Smooth muscle cell (in vitro differentiated cells): ENCODE results near the gene CSNK1G1. TPM values are rescaled to one million over a fixed set of nuclear protein-coding genes. Genes with fewer than 3 reads are reported as not detected.

Source experiments
- DNase-seq: peaks from one replicate; lab custom pipeline; 2025; ENCODE audit not compliant: unreplicated experiment; lab: John Stamatoyannopoulos, UW
- H2AFZ ChIP-seq: fragments of 200-600 bp; sonication (generic); 2 replicates; pipeline ENCODE4 v1.6.0; 2016; ENCODE audit warnings: antibody characterized with exemption, low read depth, mild to moderate bottlenecking
- H3F3A ChIP-seq: fragments of 200-600 bp; sonication (generic); 2 replicates; pipeline ENCODE4 v1.6.0; 2017; ENCODE audit warnings: antibody characterized with exemption, low read depth
- H3K27ac ChIP-seq: fragments of 200-600 bp; sonication (generic); 2 replicates; pipeline ENCODE4 v1.5.1; 2016; ENCODE audit warnings: low read depth, mild to moderate bottlenecking
- H3K27me3 ChIP-seq: fragments of 200-600 bp; sonication (generic); 2 replicates; pipeline ENCODE4 v1.6.1; 2016; ENCODE audit warnings: low read depth, mild to moderate bottlenecking
- H3K36me3 ChIP-seq: fragments of 200-600 bp; sonication (generic); 2 replicates; pipeline ENCODE4 v1.5.1; 2016; ENCODE audit warnings: low read depth
- H3K4me1 ChIP-seq: fragments of 200-600 bp; sonication (generic); 2 replicates; pipeline ENCODE4 v1.5.1; 2016; ENCODE audit warnings: low read depth
- H3K4me2 ChIP-seq: fragments of 200-600 bp; sonication (generic); 2 replicates; pipeline ENCODE4 v1.6.0; 2016; ENCODE audit warnings: mild to moderate bottlenecking
- H3K4me3 ChIP-seq: fragments of 200-600 bp; sonication (generic); 2 replicates; pipeline ENCODE4 v1.5.1; 2016; ENCODE audit warnings: mild to moderate bottlenecking
- H3K79me2 ChIP-seq: fragments of 200-600 bp; sonication (generic); 2 replicates; pipeline ENCODE4 v1.6.0; 2016; ENCODE audit warnings: low read depth, mild to moderate bottlenecking
- H3K9ac ChIP-seq: fragments of 200-600 bp; sonication (generic); 2 replicates; pipeline ENCODE4 v1.6.0; 2016; ENCODE audit warnings: low read depth
- H3K9me3 ChIP-seq: fragments of 200-600 bp; sonication (generic); replicated peaks from 2 replicates; pipeline ENCODE4 v1.5.1; 2016; ENCODE audit warnings: low read depth
- H4K20me1 ChIP-seq: fragments of 200-600 bp; sonication (generic); 2 replicates; pipeline ENCODE4 v1.6.0; 2016; ENCODE audit warnings: low read depth
- WGBS: methylation state at CpG from one replicate; pipeline ENCODE4 v1.1.7; 2016; ENCODE audit warnings: low lambda C conversion rate; 5-methylcytosine and 5-hydroxymethylcytosine counted together
- polyA plus RNA-seq: library from polyadenylated mRNA; unstranded; fragments of >200 nt; fragmentation: Nextera tagmentation; extraction: Ambion mirVana; gene quantifications from 2 replicates; pipeline ENCODE4 v1.2.1, GENCODE V29; 2016
- total RNA-seq: library from RNA; depleted of rRNA; stranded (reverse); fragments of >200 nt; gene quantifications from 2 replicates; pipeline ENCODE4 v1.2.3, GENCODE V29; 2014
- TF ChIP-seq, protein P1 (sequence below): fragments of 200-600 bp; sonication (generic); IDR thresholded peaks from 2 replicates; pipeline ENCODE4 v1.5.1; 2017; ENCODE audit warnings: borderline replicate concordance, mild to moderate bottlenecking, antibody characterized with exemption; ENCODE audit not compliant: insufficient read depth, poor library complexity, severe bottlenecking

The CSNK1G1 gene
- total and polyA plus RNA-seq, 2 experiments from 2014 or later: 12.8 to 23.2 TPM

DNA sequence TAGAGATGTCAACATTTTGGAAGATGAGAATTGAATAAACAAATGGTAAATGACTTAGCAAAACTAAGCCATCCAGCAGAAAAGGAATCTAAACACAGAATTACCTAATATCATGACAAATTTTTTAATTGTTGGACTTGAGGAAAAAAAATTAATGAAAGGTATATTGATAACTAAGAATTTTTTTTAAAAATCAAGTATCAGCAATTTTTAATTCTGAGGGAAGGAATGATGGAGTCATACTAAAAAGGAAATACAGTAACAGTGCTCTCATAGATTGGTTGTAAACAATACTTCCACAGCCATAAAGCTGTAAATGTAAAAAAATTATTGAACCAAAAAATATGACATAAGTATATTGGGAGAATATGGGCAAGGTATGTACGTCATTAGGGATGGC is 68.0 kb downstream of the CSNK1G1 start:
- TF ChIP-seq, protein P1, sequence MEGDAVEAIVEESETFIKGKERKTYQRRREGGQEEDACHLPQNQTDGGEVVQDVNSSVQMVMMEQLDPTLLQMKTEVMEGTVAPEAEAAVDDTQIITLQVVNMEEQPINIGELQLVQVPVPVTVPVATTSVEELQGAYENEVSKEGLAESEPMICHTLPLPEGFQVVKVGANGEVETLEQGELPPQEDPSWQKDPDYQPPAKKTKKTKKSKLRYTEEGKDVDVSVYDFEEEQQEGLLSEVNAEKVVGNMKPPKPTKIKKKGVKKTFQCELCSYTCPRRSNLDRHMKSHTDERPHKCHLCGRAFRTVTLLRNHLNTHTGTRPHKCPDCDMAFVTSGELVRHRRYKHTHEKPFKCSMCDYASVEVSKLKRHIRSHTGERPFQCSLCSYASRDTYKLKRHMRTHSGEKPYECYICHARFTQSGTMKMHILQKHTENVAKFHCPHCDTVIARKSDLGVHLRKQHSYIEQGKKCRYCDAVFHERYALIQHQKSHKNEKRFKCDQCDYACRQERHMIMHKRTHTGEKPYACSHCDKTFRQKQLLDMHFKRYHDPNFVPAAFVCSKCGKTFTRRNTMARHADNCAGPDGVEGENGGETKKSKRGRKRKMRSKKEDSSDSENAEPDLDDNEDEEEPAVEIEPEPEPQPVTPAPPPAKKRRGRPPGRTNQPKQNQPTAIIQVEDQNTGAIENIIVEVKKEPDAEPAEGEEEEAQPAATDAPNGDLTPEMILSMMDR: no peak

DNA sequence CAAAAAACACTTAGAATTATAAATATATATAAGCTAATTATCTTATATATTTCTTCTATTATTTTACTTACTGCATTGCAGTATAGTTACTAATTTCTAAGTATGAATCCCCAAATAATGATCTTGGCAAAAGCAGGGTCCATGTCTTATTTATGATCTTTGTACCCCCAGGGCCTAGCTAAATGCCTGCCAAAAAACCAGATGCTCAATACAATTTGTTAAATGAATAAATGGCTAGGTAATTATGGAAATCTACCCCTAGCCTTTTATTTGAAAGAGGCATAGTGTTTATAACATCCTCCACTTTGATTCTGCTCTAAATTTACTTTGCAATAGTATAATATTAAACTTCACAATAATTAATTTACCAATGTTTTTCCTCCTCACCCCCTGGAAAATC is 69.5 kb downstream of the CSNK1G1 start:
- Histone ChIP-seq H3K36me3 (no peaks in the 10 kb centered on the region), H4K20me1 (peaks cover 77% of the 10 kb centered on the region), H3K4me1 (peaks cover 11% of the 10 kb centered on the region), H3K27ac (no peak overlapping the region), H3F3A (peaks cover 7% of the 10 kb centered on the region), H3K4me2 (no peak overlapping the region), H2AFZ (no peak overlapping the region), H3K27me3 (no peaks in the 10 kb centered on the region), H3K9me3 (no peaks in the 10 kb centered on the region), H3K79me2 (peaks cover 66% of the 10 kb centered on the region), H3K9ac (no peak overlapping the region), H3K4me3 (no peak overlapping the region)
- no peak for DNase-seq
- TF ChIP-seq, protein P1: no peak

More for the DNA sequence above, 68.0 kb downstream of the CSNK1G1 start:
- no peaks in the 10 kb centered on the region for H3K27me3 ChIP-seq
- no peaks in the 10 kb centered on the region for H3K36me3 ChIP-seq
- H3K4me3 ChIP-seq: no peak overlapping the region
- H3K79me2 ChIP-seq: peaks cover 73% of the 10 kb centered on the region
- H3K4me2 ChIP-seq: no peak overlapping the region
- DNase-seq: no peak
- no peak overlapping the region for H3K27ac ChIP-seq
- H3K4me1 ChIP-seq: peaks cover 11% of the 10 kb centered on the region
- no peaks in the 10 kb centered on the region for H3K9me3 ChIP-seq
- H2AFZ ChIP-seq: no peak overlapping the region
- H3K9ac ChIP-seq: no peak overlapping the region
- H4K20me1 ChIP-seq: peaks cover 90% of the 10 kb centered on the region
- peaks cover 7% of the 10 kb centered on the region for H3F3A ChIP-seq
- WGBS: 93% methylated on average over 1 of the region's 1 CpG

DNA sequence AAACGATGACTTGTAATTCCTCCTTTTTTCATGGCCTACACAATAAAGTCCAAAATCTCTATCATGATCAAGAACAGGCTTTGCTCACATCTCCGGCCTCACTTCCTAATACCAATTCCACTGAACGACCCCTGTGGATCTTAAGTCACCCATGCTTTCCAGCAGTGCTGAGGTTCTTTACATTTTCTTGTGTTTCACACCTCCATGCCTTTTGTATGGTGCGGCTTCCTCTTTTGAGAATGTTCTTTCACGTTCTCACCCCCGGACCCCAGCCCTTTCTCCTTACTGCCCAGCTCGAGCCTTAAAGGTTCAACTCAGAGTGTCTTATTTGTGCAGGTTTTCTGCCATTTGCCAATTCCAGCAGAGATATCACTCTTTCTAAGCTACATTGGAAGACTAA is 70.1 kb downstream of the CSNK1G1 start:
- H2AFZ ChIP-seq: no peak overlapping the region
- H3K36me3 ChIP-seq: no peaks in the 10 kb centered on the region
- WGBS: 87% methylated on average over 7 of the region's 7 CpGs
- peaks cover 65% of the 10 kb centered on the region for H3K79me2 ChIP-seq
- DNase-seq: no peak
- H3F3A ChIP-seq: peaks cover 7% of the 10 kb centered on the region
- TF ChIP-seq, protein P1: no peak
- H3K27ac ChIP-seq: no peak overlapping the region
- no peak overlapping the region for H3K4me3 ChIP-seq
- H3K9me3 ChIP-seq: no peaks in the 10 kb centered on the region
- H3K4me1 ChIP-seq: peaks cover 11% of the 10 kb centered on the region
- no peak overlapping the region for H3K9ac ChIP-seq
- H3K27me3 ChIP-seq: no peaks in the 10 kb centered on the region
- H4K20me1 ChIP-seq: peaks cover 78% of the 10 kb centered on the region
- no peak overlapping the region for H3K4me2 ChIP-seq

DNA sequence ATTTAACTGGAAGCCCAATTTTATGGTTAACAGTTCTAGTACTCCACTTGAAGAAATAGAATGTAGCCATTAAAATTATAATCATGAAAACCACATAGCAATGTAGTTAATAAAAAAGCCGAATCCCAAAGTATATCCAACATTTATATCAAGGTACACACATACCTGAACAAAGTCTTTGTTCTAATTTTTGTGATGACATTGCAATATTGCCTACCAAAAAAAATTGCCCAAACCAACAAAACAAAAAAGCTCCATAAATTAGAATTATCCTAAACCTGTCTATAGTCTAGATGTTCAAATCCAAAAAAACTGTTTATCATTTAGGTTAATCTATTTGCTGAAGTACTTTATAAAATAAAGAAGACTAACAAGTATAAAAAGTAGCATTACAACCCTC is 70.8 kb downstream of the CSNK1G1 start:
- Histone ChIP-seq H3K79me2 (peaks cover 66% of the 10 kb centered on the region), H4K20me1 (peaks cover 77% of the 10 kb centered on the region)

More for the DNA sequence above, 70.8 kb downstream of the CSNK1G1 start:
- H3K27ac ChIP-seq: no peak overlapping the region
- DNase-seq: no peak
- H3K27me3 ChIP-seq: no peaks in the 10 kb centered on the region
- WGBS: 97% methylated on average over 1 of the region's 1 CpG
- peaks cover 11% of the 10 kb centered on the region for H3K4me1 ChIP-seq
- H3K4me3 ChIP-seq: no peak overlapping the region
- no peak overlapping the region for H3K4me2 ChIP-seq
- H3K9ac ChIP-seq: no peak overlapping the region
- TF ChIP-seq, protein P1: no peak
- no peaks in the 10 kb centered on the region for H3K9me3 ChIP-seq
- no peak overlapping the region for H2AFZ ChIP-seq
- no peaks in the 10 kb centered on the region for H3K36me3 ChIP-seq
- H3F3A ChIP-seq: peaks cover 7% of the 10 kb centered on the region
